ENCODE results near the gene FHOD3. TPM values are rescaled to one million over a fixed set of nuclear protein-coding genes. Genes with fewer than 3 reads are reported as not detected.

Gene FHOD3
- total RNA-seq, 1 experiment from 2014 or later, result 22.7 TPM

- H3K9me3 ChIP-seq (ENCODE audit: control insufficient read depth, insufficient read depth, low read depth, low read length), result no peaks in the 10 kb centered on the region
- CTCF ChIA-PET, result no interaction called here
- no peak for ATAC-seq
- no peak overlapping the region for H3K4me3 ChIP-seq (ENCODE audit: low read depth in 2 of 2, low read length in 2 of 2)
- no peaks in the 10 kb centered on the region for H3K36me3 ChIP-seq (ENCODE audit: control insufficient read depth, insufficient read depth, low read length)
- POLR2A ChIA-PET, result no interaction called here
- no peaks in the 10 kb centered on the region for H3K27me3 ChIP-seq (ENCODE audit: control insufficient read depth, insufficient read depth, low read length)
- H3K4me1 ChIP-seq (ENCODE audit: control insufficient read depth, insufficient read depth, low read length), result no peaks in the 10 kb centered on the region
- no peak overlapping the region for H3K27ac ChIP-seq (ENCODE audit: low read length)
- in situ Hi-C loops (cut with HindIII; ENCODE audit: low pct_unique_long_range_greater_than_20kb, low sequenced_read_pairs) (no loop called here), intact Hi-C loops (cut with micrococcal nuclease; ENCODE audit: unreplicated experiment) (loop anchor here (2.0 kb wide), 1 partner anchor 69 kb away; no protein-coding TSS in a partner anchor)
- TF ChIP-seq SIN3A (IDR thresholded peaks at IDR 0.05; ENCODE audit: borderline replicate concordance, insufficient read depth, low read depth, low read length) (no peak), CTCF (IDR thresholded peaks at IDR 0.05) (no peak), POLR2AphosphoS5 (IDR thresholded peaks at IDR 0.05; ENCODE audit: low read depth, low read length) (no peak), TCF7L2 (IDR thresholded peaks at IDR 0.05; ENCODE audit: low read depth, low read length) (no peak)
- no TSS peak for BruUV-seq (replicated peaks)
- DNase-seq (ENCODE audit: low read depth, low spot score), result no peak
These were observed 460.5 kb downstream of the FHOD3 start for GRCh38 chr18:36757991-36758390.

GRCh38 chr18:36758623-36759022 is 461.1 kb downstream of the FHOD3 start:
- CTCF ChIA-PET, result no interaction called here
- H3K36me3 ChIP-seq (ENCODE audit: control insufficient read depth, insufficient read depth, low read length), result no peaks in the 10 kb centered on the region
- no peaks in the 10 kb centered on the region for H3K9me3 ChIP-seq (ENCODE audit: control insufficient read depth, insufficient read depth, low read depth, low read length)
- no peak for ATAC-seq
- no peaks in the 10 kb centered on the region for H3K27me3 ChIP-seq (ENCODE audit: control insufficient read depth, insufficient read depth, low read length)
- POLR2A ChIA-PET, result no interaction called here
- in situ Hi-C loops (cut with HindIII; ENCODE audit: low pct_unique_long_range_greater_than_20kb, low sequenced_read_pairs), result no loop called here
- DNase-seq (ENCODE audit: low read depth, low spot score), result no peak
- H3K27ac ChIP-seq (ENCODE audit: low read length), result no peak overlapping the region
- intact Hi-C loops (cut with micrococcal nuclease; ENCODE audit: unreplicated experiment), result no loop called here
- H3K4me1 ChIP-seq (ENCODE audit: control insufficient read depth, insufficient read depth, low read length), result no peaks in the 10 kb centered on the region
- H3K4me3 ChIP-seq (ENCODE audit: low read depth in 2 of 2, low read length in 2 of 2), result no peak overlapping the region
- no peak for TF ChIP-seq POLR2AphosphoS5 (IDR thresholded peaks at IDR 0.05; ENCODE audit: low read depth, low read length)
- TF ChIP-seq CTCF (IDR thresholded peaks at IDR 0.05), result no peak
- TF ChIP-seq REST (IDR thresholded peaks at IDR 0.05; ENCODE audit: insufficient read depth in 1 of 2, low read depth in 2 of 2, low read length in 1 of 2), result no peak
- TF ChIP-seq SIN3A (IDR thresholded peaks at IDR 0.05; ENCODE audit: borderline replicate concordance, insufficient read depth, low read depth, low read length), result no peak
- no peak for TF ChIP-seq TCF7L2 (IDR thresholded peaks at IDR 0.05; ENCODE audit: low read depth, low read length)
- BruUV-seq (replicated peaks), result no TSS peak

Data from Panc1 (cell line).